ENCODE results near the gene KIRREL1.

The KIRREL1 gene

DNA sequence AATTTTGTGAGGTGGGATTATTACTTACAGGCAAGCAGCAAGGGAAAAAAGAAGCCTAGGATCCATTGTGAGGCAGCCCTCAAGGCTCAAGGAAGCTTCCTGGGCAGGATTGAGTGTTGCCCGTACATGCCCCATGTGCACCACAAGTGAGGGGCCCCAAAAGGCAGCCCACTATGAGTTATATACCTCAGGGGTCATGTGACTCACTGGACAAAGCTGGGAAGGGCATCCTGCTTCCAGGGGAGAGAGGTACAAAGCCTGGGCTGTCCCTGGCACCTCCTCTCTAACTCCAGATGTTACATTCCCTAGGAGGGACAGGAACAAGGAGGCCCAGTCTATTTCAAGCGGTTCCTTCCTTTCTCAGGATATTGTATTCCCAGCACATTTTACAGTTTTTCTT lies 153.3 kb downstream of the KIRREL1 start:
- DNase-seq (ENCODE audit: low read depth in 2 of 2), result no peak

DNA sequence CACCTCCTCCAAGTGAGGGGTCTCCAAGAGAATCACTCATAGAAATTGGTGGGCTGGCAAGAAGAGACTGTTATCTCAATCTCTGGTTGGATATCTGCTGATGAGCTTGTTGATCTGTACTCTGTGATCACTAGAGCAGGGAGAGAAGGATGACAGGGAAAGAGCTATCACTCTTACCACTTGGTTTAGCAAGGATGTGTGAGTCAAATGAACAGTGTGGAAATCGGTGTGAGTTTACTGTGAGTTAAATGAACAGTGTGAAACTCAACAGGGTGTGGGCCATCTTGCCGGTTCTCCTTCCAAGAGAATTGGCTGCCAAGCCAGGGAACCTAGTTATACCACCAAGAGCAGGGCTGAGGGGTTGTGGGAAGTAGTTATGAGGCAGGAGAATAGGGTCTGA lies 154.0 kb downstream of the KIRREL1 start:
- DNase-seq (ENCODE audit: low read depth in 2 of 2), result no peak

DNA sequence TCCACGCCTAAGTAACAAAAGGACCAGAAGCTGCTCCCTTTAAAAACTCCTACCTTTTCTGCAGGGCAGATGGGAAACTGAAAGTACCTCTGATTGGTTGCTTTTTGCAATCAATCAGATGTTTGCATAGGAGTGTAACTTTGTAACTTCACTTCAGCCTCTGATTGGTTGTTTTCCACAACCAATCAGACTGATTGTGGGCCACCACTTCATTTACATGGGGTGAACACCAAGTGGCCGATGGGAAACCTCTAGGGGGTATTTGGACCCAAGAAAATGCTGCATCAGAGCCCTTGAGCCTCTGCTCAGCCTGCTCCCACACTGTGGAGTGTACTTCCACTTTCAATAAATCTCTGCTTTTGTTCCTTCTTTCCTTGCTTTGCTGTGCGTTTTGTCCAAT lies 154.4 kb downstream of the KIRREL1 start:
- DNase-seq (ENCODE audit: low read depth in 2 of 2), result no peak

DNA sequence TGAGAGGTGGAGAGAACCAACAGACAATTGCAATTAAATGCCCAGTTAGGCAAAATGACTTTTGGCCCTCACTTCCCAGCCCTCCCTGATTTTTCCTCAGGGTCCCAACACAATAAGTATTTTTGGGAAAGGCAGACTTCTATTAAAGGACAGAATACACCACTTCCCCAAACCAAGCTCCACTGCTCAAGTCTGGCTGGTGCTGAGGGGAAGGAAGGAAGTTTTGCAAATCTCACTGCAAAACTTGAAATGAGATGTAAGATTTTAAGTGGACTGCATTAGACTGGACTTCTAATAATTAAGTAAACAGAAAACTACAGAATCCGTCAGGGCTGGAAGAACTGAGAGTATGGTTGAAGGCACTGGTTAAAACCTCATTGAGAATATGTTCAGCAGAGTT lies 155.0 kb downstream of the KIRREL1 start:
- DNase-seq (ENCODE audit: low read depth in 2 of 2), result no peak

DNA sequence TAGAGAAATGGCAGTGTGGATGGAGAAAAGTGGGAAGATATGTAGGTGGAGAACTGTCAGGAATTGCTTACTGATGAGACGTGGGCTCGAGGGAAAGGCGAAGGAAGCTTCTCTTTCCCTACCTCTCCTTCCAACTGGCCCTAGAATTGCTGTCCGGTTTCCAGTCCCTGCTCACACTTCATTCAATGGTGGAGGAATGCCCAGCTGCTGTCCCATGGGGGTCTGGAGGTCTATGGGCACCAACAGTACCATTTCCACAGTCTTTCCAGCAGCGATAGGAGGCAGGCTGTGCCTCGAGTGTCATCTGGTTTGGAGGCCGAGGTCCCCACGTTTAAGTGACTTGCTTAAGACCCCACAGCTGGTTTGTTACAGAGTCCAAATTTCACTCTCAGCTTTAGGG lies 155.7 kb downstream of the KIRREL1 start:
- no peak for DNase-seq (ENCODE audit: low read depth in 2 of 2)

Measured in stimulated activated CD8-positive, alpha-beta memory T cell treated with anti-CD3 and anti-CD28 coated beads, Interleukin-15, amount 100 ng/mL, for 4 hours (primary cell).